GM19438 (cell line): ENCODE results near the gene IFI6.
"Not testable (repeated sequence)": the region's sequence is repeated elsewhere in the genome, so short reads cannot be mapped to it uniquely, and the experiment has no call there.

Experiments
- ATAC-seq: cut with Tn5 transposase; IDR thresholded peaks from one replicate; pipeline ENCODE4 v1.9.1; 2021; ENCODE audit warnings: low read depth; ENCODE audit not compliant: unreplicated experiment

Gene IFI6

GRCh38 chr1:27632387-27633297, 39.4 kb downstream of the IFI6 start:
- ATAC-seq = no peak

- peak; percentile 20 for ATAC-seq
These were observed 41.0 kb downstream of the IFI6 start for GRCh38 chr1:27630859-27631491.

- ATAC-seq = no peak
These were observed 43.3 kb downstream of the IFI6 start for GRCh38 chr1:27628712-27629111.

GRCh38 chr1:27627733-27628132, 44.3 kb downstream of the IFI6 start:
- not testable (repeated sequence) for ATAC-seq

- ATAC-seq = no peak
These were observed 44.9 kb downstream of the IFI6 start for GRCh38 chr1:27627061-27627460.

- no peak for ATAC-seq
These were observed 45.7 kb downstream of the IFI6 start for GRCh38 chr1:27626031-27626935.

GRCh38 chr1:27624467-27625178, 47.4 kb downstream of the IFI6 start:
- ATAC-seq = no peak

GRCh38 chr1:27623327-27624212, 48.4 kb downstream of the IFI6 start:
- no peak for ATAC-seq

- no peak for ATAC-seq
These were observed 49.2 kb downstream of the IFI6 start for GRCh38 chr1:27622828-27623227.

GRCh38 chr1:27621051-27621920, 50.7 kb downstream of the IFI6 start:
- ATAC-seq = no peak

- not testable (repeated sequence) for ATAC-seq
These were observed 52.1 kb downstream of the IFI6 start for GRCh38 chr1:27619782-27620438.

GRCh38 chr1:27618341-27619082, 53.5 kb downstream of the IFI6 start:
- no peak for ATAC-seq

- no peak for ATAC-seq
These were observed 54.6 kb downstream of the IFI6 start for GRCh38 chr1:27617420-27617819.

- no peak for ATAC-seq
These were observed 55.6 kb downstream of the IFI6 start for GRCh38 chr1:27616441-27616840.
